GM19467 (cell line): ENCODE data around the gene SRSF4.

Experiments
- ATAC-seq: cut with Tn5 transposase; IDR thresholded peaks from one replicate; pipeline ENCODE4 v1.9.1; 2021; ENCODE audit warnings: mild to moderate bottlenecking, moderate library complexity; ENCODE audit not compliant: unreplicated experiment

Gene SRSF4

DNA sequence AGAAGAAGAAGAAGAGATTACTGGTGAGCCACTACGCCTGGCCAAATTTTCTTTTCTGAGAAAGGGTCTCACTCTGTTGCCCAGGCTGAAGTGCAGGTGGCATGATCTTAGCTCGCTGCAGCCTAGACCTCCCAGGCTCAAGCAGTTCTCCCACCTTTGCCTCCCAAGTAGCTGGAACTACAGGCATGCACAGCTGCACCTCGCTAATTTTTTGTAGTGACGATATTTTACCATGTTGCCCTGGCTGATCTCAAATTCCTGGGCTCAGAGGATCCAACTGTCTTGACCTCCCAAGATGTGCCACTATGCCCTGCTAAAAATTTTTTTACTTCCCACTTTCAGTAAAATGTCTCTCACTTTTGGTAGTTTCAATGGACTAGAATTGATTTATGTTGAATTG is 82.4 kb downstream of the SRSF4 start:
- no peak for ATAC-seq
